GM18909 (cell line): ENCODE results near the gene CORO1C.

ENCODE experiments used
- ATAC-seq: cut with Tn5 transposase; IDR thresholded peaks from one replicate; pipeline ENCODE4 v1.9.1; 2021; ENCODE audit warnings: mild to moderate bottlenecking; ENCODE audit not compliant: unreplicated experiment, poor library complexity

CORO1C gene

GRCh38 chr12:108607981-108608600 is 123.2 kb downstream of the CORO1C start:
- no peak for ATAC-seq

GRCh38 chr12:108606492-108606891 is 124.8 kb downstream of the CORO1C start:
- ATAC-seq, result no peak

GRCh38 chr12:108605690-108606406 is 125.5 kb downstream of the CORO1C start:
- no peak for ATAC-seq

- no peak for ATAC-seq
These were observed 126.2 kb downstream of the CORO1C start for GRCh38 chr12:108605000-108605689.

- no peak for ATAC-seq
These were observed 126.9 kb downstream of the CORO1C start for GRCh38 chr12:108604208-108604941.

- no peak for ATAC-seq
These were observed 127.6 kb downstream of the CORO1C start for GRCh38 chr12:108603743-108604142.

GRCh38 chr12:108602976-108603704 is 128.2 kb downstream of the CORO1C start:
- ATAC-seq, result no peak

GRCh38 chr12:108602209-108602705 is 129.1 kb downstream of the CORO1C start:
- ATAC-seq, result no peak

GRCh38 chr12:108600702-108601007 is 130.7 kb downstream of the CORO1C start:
- ATAC-seq, result no peak

GRCh38 chr12:108599948-108600701 is 131.2 kb downstream of the CORO1C start:
- no peak for ATAC-seq

GRCh38 chr12:108599541-108599940 is 131.8 kb downstream of the CORO1C start:
- no peak for ATAC-seq

- ATAC-seq, result no peak
These were observed 132.6 kb downstream of the CORO1C start for GRCh38 chr12:108598553-108599250.

- ATAC-seq, result no peak
These were observed 133.5 kb downstream of the CORO1C start, which contains the start of gene TMEM119 for GRCh38 chr12:108597559-108598471. Gene TMEM119, minus strand, starts transcription at chr12:108598084. Its CDS starts 5,701 bp downstream, at chr12:108592383.

GRCh38 chr12:108596854-108597558 is 134.3 kb downstream of the CORO1C start:
- ATAC-seq, result no peak

- ATAC-seq, result no peak
These were observed 135.3 kb downstream of the CORO1C start for GRCh38 chr12:108595711-108596647.
